Activated CD4-positive, CD25-positive, alpha-beta regulatory T cell treated with anti-CD3 and anti-CD28 coated beads, Interleukin-2, amount 50 U/mL, for 72 hours (primary cell): Measurements from ENCODE around the gene IGF1R.
"Not testable (repeated sequence)": the region's sequence is repeated elsewhere in the genome, so short reads cannot be mapped to it uniquely, and the experiment has no call there.

ENCODE experiments used
- DNase-seq: peaks from one replicate; pipeline ENCODE4 v3.0.0; 2021

Gene IGF1R

DNA sequence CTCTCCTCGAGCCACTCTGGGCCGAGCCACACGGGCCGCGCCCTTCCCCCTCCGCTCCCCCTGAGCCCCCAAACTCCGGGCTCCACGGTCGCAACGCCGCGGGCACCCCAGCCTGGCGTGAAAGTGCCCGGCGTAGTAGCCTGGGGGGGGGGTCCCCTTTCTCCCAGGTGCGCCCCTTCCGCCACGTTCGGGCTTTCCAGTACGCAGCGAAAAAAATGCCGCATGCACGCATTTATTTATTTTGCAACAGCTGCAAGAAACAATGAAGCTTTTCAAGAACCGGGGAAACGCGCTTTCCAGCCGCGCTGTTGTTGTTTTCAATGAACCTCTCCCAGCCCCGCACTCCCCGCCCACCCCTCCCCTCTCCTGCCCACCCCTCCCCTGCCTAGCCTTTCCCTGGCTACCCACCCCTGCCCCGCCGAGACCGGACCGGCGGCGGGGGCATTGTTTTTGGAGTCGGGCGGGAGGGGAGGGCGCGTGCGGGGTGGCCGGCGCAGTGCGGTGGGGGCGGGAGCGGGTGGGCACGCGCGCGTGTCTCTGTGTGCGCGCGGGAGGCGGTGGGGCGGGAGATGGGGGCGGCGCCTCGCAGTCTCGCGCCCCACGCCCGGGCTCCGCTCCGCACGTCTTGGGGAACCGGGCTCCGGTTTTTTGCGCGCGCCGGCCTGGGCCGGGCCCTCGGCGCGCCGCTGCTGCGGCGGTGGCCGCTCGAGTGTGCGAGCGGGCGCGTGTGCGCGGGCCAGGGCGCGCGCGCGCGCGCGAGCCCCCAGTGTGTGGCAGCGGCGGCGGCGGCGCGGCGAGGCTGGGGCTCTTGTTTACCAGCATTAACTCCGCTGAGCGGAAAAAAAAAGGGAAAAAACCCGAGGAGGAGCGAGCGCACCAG, at the start of gene IGF1R:
Gene IGF1R, plus strand, starts transcription at position 766 of the 880 bp plus-strand sequence. CDS start 1,043 bp downstream, outside the sequence.
- DNase-seq = peak; percentile 82

DNA sequence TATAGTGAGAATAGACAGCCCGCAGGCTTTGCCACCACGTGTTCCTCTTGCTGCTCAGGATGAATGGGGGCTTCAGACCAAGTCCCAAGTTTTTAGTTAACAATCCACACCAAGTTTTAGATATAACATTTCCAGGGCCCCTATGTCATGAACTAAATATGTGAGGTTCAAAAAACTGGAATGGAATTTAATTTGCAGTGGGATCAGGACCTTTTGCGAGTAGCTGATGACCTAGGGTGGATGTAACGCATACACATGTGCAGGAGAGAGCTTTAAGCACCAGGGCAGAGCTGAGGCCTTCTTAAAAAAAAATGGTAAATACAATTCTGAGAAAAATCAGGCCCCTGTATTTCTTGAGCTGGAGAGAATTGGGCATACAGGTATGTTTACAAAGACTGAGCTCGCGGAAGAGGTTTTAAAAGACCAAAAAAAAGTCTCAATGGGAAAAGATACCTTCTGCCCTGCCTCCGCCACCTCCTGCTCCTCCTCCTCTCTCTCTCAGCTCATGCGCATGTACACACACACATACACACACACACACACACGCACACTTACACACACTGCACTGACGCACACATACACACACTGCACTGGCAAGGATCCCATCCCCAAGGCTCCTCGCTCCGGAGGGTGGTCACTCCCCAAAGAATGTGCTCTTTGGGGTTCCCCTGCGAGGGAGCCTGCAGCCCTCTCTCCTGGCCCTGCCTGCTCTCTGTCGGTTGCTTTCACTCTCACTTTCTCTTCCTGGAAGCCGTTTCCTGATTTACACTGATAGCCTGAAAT, 48.2 kb upstream of the IGF1R start:
- peak; percentile 36 for DNase-seq

DNA sequence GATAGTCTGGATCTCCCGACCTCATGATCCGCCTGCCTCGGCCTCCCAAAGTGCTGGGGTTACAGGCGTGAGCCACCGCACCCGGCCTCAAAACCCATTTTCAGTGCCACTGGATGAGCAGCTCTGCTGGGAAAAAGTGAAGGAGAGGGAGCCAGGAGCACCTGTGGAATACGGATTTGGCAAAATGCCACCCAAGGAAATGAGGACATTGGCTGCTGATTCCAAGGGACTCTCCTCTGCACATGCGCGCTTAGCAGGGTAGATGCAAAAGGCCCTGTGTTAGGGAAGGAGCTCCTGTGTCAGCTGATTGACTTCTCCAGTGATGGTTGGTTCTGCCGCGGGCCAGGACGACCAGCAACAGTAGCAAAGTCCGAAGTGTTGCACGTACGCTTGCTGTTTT, 43.4 kb upstream of the IGF1R start:
- DNase-seq = no peak

DNA sequence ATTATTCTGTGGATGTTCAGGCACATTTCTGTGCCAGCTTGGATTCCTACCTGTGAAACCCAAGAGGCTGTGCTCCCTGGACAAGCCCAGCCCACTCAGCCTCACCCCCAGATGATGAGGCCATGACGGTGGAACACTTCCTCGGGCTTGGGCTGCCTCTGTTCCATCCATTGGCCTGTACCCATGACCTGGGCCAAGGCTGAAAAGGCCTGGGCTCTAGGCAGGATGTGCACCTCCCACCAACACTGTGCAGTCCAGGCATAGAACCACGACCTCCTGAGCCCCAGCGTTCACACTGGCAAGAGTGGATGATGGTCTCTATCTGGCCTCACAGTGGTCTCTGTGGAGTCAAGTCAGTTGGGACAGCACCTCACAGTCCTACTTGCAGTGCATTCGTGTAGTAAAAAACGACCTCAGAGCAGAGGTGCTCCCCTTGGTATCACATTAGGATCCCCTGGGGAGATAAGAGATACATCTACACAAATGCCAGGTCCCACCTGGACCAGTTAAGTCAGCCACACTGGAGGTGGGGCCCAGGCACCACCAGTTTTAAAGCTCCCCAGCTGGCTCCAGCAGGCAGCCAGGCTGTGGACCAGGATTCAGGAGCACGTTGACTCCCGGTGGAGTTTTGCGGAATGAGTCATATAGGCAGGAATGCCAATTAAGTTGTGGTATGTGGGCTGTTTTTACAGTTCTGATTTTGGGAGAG, 39.0 kb upstream of the IGF1R start:
- DNase-seq = no peak

GRCh38 chr15:98610991-98611390, 37.3 kb upstream of the IGF1R start:
- no peak for DNase-seq

GRCh38 chr15:98611808-98612207, 36.5 kb upstream of the IGF1R start:
- no peak for DNase-seq

- DNase-seq = no peak
These were observed 35.7 kb upstream of the IGF1R start for GRCh38 chr15:98612490-98613110.

DNA sequence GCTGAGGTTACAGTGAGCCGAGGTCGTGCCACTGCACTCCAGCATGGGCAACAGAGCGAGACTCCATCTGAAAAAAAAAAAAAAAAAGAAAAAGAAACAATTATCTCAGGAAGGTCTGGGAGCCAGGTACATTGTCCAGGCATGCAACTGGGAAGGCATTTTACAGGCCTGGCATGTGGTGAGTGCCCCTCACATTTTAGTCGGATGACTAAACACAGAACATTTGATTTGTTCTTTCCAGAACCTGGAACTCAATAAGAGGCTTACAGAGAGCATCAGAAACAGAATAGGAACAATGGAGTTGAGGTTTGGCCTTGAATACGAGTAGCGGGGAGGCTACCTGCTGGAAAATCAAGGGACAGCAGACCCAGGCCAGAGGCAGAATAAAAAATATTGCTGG, 33.7 kb upstream of the IGF1R start:
- DNase-seq = no peak

DNA sequence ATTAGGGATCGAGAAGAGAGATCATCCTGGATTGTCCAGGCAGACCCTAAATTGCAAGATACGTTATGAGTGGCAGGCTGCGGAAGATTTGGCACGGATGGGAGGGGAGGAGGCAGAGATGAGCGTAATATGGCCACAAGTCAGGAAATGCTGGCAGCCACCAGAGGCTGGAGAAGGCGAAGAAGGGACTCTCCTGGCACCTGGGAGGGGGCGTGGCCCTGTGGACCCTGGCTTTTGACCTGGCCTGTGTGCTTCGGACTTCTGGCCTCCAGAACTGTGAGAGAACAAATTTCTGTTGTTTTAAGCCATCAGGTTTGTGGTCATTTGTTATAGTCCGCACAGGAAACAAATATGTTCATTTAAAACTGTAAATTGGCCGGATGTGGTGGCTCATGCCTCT, 31.9 kb upstream of the IGF1R start:
- no peak for DNase-seq

DNA sequence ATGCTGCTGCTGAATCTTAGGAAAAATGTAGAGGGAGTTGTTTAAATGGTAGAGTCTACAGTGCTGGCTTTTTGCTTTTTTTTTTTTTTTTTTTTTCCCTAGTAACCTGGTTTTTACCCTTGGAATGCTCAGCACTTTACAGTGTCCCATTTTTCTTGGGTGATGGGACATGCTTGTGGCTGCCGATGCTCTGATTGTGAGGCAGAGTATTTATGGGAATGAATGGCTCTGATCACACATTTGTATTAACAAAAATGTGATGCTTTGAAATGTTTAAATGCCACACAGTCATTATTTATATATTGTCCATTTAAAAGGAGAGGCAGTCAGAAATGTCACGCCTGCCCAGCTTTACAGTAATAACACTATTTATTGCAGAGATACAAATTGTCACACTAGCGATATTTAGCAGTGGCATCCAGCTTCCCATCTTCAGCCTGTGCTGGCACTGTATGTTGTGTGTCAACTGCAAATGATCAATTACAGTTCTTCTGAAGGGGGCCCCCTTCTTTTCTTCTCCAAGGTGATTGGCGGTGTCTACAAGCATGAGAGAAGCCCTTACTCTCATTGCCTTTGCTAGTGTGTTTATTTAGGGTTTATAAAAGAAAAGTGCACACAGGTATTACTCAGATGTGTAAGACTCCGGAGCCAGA, 30.9 kb upstream of the IGF1R start:
- DNase-seq = no peak

DNA sequence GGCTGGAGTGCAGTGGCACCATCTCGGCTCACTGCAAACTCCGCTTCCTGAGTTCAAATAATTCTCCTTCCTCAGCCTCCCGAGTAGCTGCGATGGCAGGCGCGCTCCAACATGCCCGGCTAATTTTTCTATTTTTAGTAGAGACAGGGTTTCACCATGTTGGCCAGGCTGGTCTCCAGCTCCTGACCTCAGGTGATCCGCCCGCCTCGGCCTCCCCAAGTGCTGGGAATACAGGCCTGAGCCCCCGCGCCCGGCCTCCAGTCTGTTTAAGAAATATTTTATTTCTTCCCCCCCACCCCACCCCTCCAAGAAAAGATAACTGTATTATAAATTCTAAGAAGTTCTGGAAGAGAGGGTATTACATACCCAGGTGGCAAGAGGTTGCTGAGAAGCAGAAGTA, 29.8 kb upstream of the IGF1R start:
- DNase-seq = not testable (repeated sequence)

DNA sequence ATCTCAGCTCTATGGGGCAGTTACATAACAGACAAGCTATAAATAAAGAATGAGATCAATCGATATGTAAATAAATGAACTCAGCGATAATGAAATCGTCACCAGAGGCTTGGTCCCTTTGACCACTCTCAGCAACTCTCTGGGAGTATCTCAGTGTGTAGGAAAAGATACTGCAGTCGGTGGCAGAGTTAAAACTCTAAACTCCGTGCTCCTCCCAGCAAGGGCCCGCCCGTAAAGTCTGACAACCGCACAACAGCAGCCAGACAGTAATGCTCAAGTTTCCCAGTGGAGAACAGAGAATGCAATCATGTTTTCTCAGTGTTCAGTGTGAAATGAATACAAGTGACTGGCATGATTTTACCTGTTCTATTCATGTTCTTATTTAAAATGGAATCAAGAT, 28.3 kb upstream of the IGF1R start:
- no peak for DNase-seq

DNA sequence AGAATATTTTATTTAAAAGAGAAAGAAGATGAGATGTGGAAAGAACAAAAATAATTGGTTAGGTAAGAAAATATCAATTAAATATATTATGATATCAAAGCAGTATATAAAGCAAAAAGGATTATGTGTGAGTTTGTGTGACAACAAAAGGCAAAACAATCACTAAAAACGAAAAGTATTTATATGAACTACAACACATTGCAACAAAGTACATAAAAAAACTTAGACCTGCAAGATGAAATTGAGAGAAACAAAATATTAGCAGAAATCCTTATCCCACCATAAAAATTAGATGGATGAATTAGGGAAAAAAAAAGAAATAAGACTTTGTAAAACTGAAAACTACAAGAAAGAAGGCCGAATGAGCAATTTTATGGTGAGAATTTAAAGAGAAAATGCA, 27.3 kb upstream of the IGF1R start:
- no peak for DNase-seq

DNA sequence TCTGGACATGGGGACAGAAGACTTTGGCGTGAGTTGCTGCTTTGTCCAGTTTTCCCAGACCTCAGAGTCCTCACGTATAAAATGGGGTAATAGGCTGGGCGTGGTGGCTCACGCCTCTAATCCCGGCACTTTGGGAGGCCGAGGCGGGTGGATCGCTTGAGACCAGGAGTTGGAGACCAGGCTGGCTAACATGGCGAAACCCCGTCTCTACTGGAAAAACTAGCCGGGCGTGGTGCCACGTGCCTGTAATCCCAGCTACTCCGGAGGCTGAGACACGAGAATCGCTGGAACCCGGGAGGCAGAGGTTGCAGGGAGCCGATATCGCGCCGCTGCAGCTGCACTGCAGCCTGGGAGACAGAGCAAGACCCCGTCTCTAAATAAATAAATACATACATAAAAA, 22.7 kb upstream of the IGF1R start:
- no peak for DNase-seq

DNA sequence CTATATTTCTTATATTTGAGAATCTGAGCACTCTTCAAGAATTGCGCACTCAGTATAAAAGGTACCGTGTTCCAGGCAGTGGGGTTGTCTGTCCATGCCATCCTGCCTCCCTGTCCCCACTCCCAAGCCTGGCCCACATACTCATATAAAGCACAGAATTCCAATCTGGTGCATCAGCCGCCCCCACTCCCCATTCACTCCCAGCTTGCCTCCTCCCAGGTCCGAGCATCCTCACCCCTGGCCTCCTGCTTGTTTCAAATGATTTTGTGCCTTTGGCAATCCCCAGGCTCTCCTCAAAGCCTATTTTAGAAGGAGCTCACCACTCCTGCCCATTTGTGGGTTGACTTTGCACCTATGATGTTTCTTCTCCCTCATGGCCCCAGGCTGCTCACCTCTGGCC, 22.2 kb upstream of the IGF1R start:
- no peak for DNase-seq

DNA sequence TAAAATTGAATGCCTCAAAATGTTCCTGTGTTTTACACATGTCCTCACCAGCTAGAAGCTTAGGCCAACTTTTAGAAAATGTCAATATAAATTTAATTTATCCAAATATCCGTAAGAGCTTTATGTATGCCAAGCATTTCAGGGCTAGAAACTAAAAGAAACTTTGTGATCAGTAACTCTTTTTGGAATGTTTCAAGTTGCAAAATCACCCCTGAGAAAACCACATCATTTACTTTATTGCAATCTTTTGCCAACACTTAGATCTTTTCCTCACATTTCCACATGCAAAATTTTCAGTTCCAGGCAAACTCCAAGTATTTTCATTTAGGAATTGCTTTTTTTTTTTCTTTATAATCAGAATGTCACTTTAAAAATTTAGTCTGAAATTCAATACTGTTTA, 20.1 kb upstream of the IGF1R start:
- no peak for DNase-seq

- no peak for DNase-seq
These were observed 12.5 kb upstream of the IGF1R start for GRCh38 chr15:98635848-98636247.

DNA sequence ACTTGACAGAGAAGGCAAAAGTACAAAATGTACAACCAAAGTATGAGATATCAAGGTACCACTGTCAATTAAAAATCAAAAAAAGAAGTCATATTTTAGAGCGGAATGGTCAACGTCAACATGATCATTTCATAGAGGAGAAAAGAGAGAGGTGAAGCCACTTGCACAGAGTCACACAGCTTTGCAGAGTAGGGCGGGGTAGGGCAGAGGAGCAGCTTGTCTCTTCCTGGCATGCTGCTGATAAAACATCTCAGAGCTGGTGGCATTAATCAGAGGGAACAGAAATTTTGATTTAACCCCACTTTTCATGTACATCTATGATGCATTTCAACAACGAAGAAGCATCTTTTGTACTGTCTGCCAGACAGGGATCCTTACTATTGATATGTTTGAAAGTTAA, 5.2 kb upstream of the IGF1R start:
- no peak for DNase-seq

- no peak for DNase-seq
These were observed 1.8 kb upstream of the IGF1R start for GRCh38 chr15:98646546-98647025.

DNA sequence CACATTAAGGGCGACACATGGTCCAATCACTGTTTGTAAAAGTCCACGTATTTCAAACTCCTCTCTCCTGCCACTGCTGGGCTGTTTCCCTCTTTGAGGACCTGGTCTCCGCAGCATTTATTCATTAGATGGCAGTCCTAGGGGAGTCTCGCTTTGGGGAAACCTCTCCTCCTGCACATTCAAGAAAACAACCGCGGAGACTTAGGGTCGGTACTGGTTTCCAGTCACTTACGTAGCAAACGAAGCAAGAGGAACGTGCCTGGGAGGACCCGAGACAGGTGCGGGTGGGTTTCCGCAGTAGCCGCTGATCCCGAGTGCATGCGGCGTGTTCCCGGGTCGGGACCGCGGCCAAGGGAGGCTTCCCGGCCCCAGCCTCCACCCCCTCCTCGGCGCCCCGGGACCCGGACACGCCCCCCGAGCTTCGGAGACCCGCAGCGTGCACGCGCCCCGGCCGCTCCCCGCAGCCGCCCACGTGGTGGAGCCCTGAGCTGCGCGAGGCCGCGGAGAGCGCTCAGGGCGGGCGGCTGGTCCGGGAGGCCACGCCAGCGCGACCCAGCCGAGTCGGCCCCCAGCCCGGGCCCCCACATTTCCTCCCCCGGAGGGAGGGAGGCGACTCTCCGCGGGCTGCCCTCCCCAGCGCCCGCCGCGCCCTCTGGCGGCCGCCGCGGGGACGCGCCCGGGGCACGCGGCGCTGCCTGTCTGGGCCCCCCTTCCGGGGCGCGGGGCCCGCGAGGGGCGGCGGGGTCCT, 1.1 kb upstream of the IGF1R start:
- peak; percentile 67 for DNase-seq

DNA sequence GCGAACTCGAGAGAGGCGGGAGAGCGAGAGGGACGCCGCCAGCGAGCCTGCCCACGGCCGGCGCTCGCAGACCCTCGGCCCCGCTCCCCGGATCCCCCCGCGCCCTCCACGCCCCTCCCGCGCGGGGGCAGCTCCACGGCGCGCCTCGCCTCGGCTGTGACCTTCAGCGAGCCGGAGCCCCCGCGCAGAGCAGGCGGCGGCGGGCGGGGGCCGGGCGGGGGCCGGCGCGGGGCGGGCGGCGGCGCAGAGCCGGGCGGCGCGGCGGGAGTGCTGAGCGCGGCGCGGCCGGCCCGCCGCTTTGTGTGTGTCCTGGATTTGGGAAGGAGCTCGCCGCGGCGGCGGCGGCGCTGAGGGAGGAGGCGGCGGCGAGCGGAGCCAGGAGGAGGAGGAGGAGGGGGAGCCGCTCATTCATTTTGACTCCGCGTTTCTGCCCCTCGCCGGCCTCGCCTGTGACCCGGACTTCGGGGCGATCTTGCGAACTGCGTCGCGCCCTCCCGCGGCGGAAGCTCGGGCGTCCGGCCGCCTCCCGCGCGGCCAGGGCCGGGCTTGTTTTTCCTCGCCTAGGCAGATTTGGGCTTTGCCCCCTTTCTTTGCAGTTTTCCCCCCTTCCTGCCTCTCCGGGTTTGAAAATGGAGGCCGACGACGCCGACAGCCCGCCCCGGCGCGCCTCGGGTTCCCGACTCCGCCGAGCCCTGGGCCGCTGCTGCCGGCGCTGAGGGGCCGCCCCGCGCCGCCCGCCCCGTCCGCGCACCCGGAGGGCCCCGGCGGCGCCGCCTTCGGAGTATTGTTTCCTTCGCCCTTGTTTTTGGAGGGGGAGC, 524 bp downstream of the IGF1R start:
- DNase-seq = peak; percentile 51
